PC-9 (cell line): ENCODE data around the gene PRC1. TPM values are rescaled to one million over a fixed set of nuclear protein-coding genes. Genes with fewer than 3 reads are reported as not detected.
"Not testable (repeated sequence)": the region's sequence is repeated elsewhere in the genome, so short reads cannot be mapped to it uniquely, and the experiment has no call there.

Experiments used
- BruUV-seq: library from RNA; stranded (reverse); fragments of 400-500 nt; replicated peaks from 2 replicates; lab custom pipeline; 2021; lab: Mats Ljungman, UMichigan
- CTCF ChIA-PET: fragments of 300-600 bp; sonication (Branson Sonifier 250); formaldehyde crosslinking; loops from one replicate; lab custom pipeline; 2022; ENCODE audit warnings: antibody characterized with exemption; lab: Charles Lee
- POLR2A ChIA-PET: fragments of 300-600 bp; sonication (Branson Sonifier 250); formaldehyde crosslinking; loops from one replicate; lab custom pipeline; 2022; ENCODE audit warnings: antibody characterized with exemption; ENCODE audit not compliant: unreplicated experiment; lab: Charles Lee
- DNase-seq, 2 experiments: peaks; one replicate each; pipeline versions ENCODE4 v3.0.0 to v3.0.0-alpha.2; 2015 to 2022; ENCODE audit warnings: mixed read lengths in 1 of 2
- H2AFZ ChIP-seq: fragments of 200-600 bp; sonication (generic); 2 replicates; pipeline ENCODE4 v1.8.1; 2017; ENCODE audit warnings: antibody characterized with exemption
- H3F3A ChIP-seq: fragments of 200-600 bp; sonication (generic); 2 replicates; pipeline ENCODE4 v1.8.1; 2017; ENCODE audit warnings: antibody characterized with exemption, mild to moderate bottlenecking, low read depth; ENCODE audit not compliant: insufficient read depth
- H3K27ac ChIP-seq: fragments of 200-600 bp; sonication (generic); 2 replicates; pipeline ENCODE4 v1.6.1; 2016; ENCODE audit warnings: mixed run types
- H3K27me3 ChIP-seq: fragments of 200-600 bp; sonication (generic); 2 replicates; pipeline ENCODE4 v1.6.1; 2016; ENCODE audit warnings: low read depth, mixed run types; ENCODE audit not compliant: insufficient read depth
- H3K36me3 ChIP-seq: fragments of 200-600 bp; sonication (generic); 2 replicates; pipeline ENCODE4 v1.6.1; 2016; ENCODE audit warnings: low read depth, mixed run types
- H3K4me1 ChIP-seq: fragments of 200-600 bp; sonication (generic); replicated peaks from 2 replicates; pipeline ENCODE4 v1.6.1; 2016; ENCODE audit warnings: mixed run types; ENCODE audit not compliant: insufficient read depth
- H3K4me2 ChIP-seq: fragments of 200-600 bp; sonication (generic); 2 replicates; pipeline ENCODE4 v1.6.1; 2017; ENCODE audit warnings: mixed run types
- H3K4me3 ChIP-seq: fragments of 200-600 bp; sonication (generic); 2 replicates; pipeline ENCODE4 v1.6.1; 2016; ENCODE audit warnings: mixed run types
- H3K79me2 ChIP-seq: fragments of 200-600 bp; sonication (generic); 2 replicates; pipeline ENCODE4 v1.6.1; 2017; ENCODE audit warnings: low read depth, mixed run types
- H3K9me2 ChIP-seq: fragments of 200-600 bp; sonication (generic); 2 replicates; pipeline ENCODE4 v1.8.1; 2017; ENCODE audit warnings: mild to moderate bottlenecking; ENCODE audit not compliant: insufficient read depth
- H3K9me3 ChIP-seq: fragments of 200-600 bp; sonication (generic); 2 replicates; pipeline ENCODE4 v1.8.1; 2016; ENCODE audit warnings: low read depth; ENCODE audit not compliant: insufficient read depth
- H4K20me1 ChIP-seq: fragments of 200-600 bp; sonication (generic); 2 replicates; pipeline ENCODE4 v1.8.1; 2017; ENCODE audit not compliant: insufficient read depth
- EZH2 ChIP-seq: fragments of 200-600 bp; sonication (generic); IDR thresholded peaks from 2 replicates; pipeline ENCODE4 v1.8.0; 2017; ENCODE audit warnings: antibody characterized with exemption, low read depth
- intact Hi-C: fragments of 100-400 bp; cut with micrococcal nuclease; formaldehyde crosslinking; loops from one replicate; pipeline ENCODE4 v1.10.0; 2022; ENCODE audit not compliant: unreplicated experiment
- total RNA-seq: library from RNA; stranded (reverse); gene quantifications from 2 replicates; pipeline ENCODE4 v1.2.3, GENCODE V29; 2021
- TF ChIP-seq, protein P1 (sequence below): fragments of 200-600 bp; sonication (generic); conservative IDR thresholded peaks from 2 replicates; pipeline ENCODE4 v1.6.1; 2017; ENCODE audit warnings: mixed run types, antibody characterized with exemption, mild to moderate bottlenecking, moderate library complexity

The PRC1 gene
- total RNA-seq, 1 experiment from 2014 or later, result 145 TPM

DNA sequence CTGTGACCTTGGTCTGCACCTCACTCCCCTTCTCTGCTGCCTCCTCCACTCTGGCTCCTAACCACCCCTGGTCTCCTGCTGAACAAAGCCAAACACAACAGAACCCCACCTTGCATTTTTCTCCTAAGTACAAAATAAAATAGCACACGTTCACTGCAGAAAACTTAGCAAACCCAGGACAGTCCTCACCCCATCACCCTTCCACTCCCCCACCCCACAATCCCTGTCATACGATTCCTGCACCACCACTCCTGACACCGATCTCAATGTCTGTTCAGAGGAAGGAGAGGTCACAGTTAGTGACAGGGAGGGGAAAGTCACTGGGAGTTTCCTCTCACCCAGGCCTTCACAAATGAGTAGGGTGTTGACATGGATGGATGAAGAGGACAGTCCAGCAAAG lies 23.8 kb upstream of the PRC1 start:
- intact Hi-C loops, result no loop called here
- POLR2A ChIA-PET, result interaction anchor here (0.7 kb wide), 1 partner anchor 30 kb away, joined by 16 read pairs; no protein-coding TSS in a partner anchor
- no peaks in the 10 kb centered on the region for H3K9me2 ChIP-seq
- no peaks in the 10 kb centered on the region for H3K9me3 ChIP-seq
- CTCF ChIA-PET, result no interaction called here
- peaks cover 20% of the 10 kb centered on the region for H3K4me1 ChIP-seq
- H3K36me3 ChIP-seq, result no peaks in the 10 kb centered on the region
- H3K27me3 ChIP-seq, result no peaks in the 10 kb centered on the region
- H3K4me3 ChIP-seq, result no peak overlapping the region
- no TSS peak for BruUV-seq
- no peak for TF ChIP-seq EZH2
- TF ChIP-seq, protein P1, sequence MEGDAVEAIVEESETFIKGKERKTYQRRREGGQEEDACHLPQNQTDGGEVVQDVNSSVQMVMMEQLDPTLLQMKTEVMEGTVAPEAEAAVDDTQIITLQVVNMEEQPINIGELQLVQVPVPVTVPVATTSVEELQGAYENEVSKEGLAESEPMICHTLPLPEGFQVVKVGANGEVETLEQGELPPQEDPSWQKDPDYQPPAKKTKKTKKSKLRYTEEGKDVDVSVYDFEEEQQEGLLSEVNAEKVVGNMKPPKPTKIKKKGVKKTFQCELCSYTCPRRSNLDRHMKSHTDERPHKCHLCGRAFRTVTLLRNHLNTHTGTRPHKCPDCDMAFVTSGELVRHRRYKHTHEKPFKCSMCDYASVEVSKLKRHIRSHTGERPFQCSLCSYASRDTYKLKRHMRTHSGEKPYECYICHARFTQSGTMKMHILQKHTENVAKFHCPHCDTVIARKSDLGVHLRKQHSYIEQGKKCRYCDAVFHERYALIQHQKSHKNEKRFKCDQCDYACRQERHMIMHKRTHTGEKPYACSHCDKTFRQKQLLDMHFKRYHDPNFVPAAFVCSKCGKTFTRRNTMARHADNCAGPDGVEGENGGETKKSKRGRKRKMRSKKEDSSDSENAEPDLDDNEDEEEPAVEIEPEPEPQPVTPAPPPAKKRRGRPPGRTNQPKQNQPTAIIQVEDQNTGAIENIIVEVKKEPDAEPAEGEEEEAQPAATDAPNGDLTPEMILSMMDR, result no peak
- H3K4me2 ChIP-seq, result no peak overlapping the region
- H3F3A ChIP-seq, result no peaks in the 10 kb centered on the region
- peaks cover 30% of the 10 kb centered on the region for H3K79me2 ChIP-seq
- no peak overlapping the region for H3K27ac ChIP-seq
- no peak for DNase-seq
- no peak overlapping the region for H2AFZ ChIP-seq
- H4K20me1 ChIP-seq, result no peaks in the 10 kb centered on the region

DNA sequence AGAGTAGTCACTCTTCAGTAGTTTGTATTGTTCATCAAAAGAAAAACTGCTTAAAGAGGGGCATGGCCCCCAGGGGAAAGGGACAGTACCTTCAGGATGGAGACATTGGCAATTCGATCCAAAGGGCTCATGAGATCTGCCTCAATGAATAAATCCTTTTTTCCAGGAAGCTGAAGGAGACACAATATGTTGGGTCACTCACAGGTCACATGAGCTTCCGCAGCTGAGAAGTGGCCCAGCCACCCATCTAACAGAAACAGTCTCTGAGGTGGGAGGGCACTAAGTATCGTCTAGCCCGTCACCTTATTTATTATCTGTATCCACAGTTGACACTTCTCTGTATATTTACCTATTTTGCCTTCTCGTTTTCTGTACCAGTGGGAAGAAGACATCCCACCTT lies 23.4 kb upstream of the PRC1 start:
- Histone ChIP-seq H3K27me3 (no peaks in the 10 kb centered on the region), H3K36me3 (no peaks in the 10 kb centered on the region), H4K20me1 (no peaks in the 10 kb centered on the region), H3K4me3 (no peak overlapping the region), H2AFZ (no peak overlapping the region), H3K4me1 (peaks cover 15% of the 10 kb centered on the region; the same call in 1 of the 2 replicates), H3K4me2 (no peak overlapping the region), H3K9me3 (no peaks in the 10 kb centered on the region), H3F3A (no peaks in the 10 kb centered on the region), H3K79me2 (peaks cover 30% of the 10 kb centered on the region), H3K9me2 (no peaks in the 10 kb centered on the region), H3K27ac (no peak overlapping the region)
- intact Hi-C loops, result no loop called here
- TF ChIP-seq, protein P1, result no peak
- TF ChIP-seq EZH2, result no peak
- DNase-seq, result no peak
- BruUV-seq, result no TSS peak
- POLR2A ChIA-PET, result no interaction called here
- CTCF ChIA-PET, result no interaction called here

DNA sequence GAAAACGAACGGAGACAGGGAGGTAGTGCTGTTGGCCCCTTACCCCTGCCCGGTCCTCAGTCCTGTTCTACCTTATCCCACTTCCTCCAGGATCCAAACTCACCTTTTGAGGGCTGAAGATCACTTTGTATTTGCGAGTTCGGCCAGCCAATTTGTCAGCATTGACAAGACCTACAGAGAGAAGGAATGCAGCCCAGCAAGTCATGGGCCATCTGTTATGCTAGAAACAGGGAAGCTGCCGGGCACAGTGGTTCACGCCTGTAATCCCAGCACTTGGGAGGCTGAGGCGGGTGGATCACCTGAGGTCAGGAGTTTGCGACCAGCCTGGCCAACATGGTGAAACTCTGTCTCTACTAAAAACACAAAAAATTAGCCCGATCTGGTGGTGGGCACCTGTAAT lies 19.4 kb upstream of the PRC1 start:
- H2AFZ ChIP-seq, H3K4me3 ChIP-seq, intact Hi-C loops, H3K79me2 ChIP-seq, POLR2A ChIA-PET, H3K27ac ChIP-seq, CTCF ChIA-PET, H3F3A ChIP-seq, H4K20me1 ChIP-seq, DNase-seq, BruUV-seq, H3K9me3 ChIP-seq, H3K4me2 ChIP-seq, H3K4me1 ChIP-seq, H3K27me3 ChIP-seq, H3K9me2 ChIP-seq, H3K36me3 ChIP-seq: not testable (repeated sequence)

DNA sequence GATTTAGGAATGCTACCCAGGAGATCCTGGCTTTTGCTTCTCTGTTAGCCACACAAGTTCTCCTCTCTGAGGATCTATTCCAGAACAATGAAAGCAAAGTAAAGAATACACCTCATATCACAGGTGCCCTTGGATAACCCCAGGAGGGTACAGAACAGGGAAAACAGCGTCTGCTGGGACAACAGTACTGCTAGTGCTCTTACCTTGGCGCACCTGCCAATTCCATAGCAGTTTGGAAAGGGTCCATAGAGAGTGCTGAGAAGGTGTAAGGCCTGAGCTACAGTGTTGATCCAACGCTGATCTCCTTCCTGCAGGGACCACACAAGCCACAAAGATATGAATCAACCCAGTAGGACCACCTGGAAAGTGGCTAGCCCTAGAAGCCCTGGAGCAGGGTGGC lies 12.9 kb upstream of the PRC1 start:
- Histone ChIP-seq H3K27me3 (no peaks in the 10 kb centered on the region), H3K9me3 (no peaks in the 10 kb centered on the region), H3K4me1 (no peaks in the 10 kb centered on the region), H2AFZ (no peak overlapping the region), H3K79me2 (no peaks in the 10 kb centered on the region), H3K9me2 (no peaks in the 10 kb centered on the region), H3F3A (no peaks in the 10 kb centered on the region), H4K20me1 (no peaks in the 10 kb centered on the region), H3K4me3 (no peak overlapping the region), H3K4me2 (no peak overlapping the region), H3K36me3 (0 out of 2 replicates have a peak, but pooled peaks cover 6% of the 10 kb centered on the region), H3K27ac (no peak overlapping the region)
- ChIA-PET CTCF (no interaction called here), POLR2A (interaction anchor here (0.6 kb wide), 2 partner anchors 1407 to 1929 kb away, joined by 4 to 11 read pairs; no protein-coding TSS in a partner anchor)
- TF ChIP-seq, protein P1, result no peak
- TF ChIP-seq EZH2, result no peak
- DNase-seq, result no peak
- BruUV-seq, result no TSS peak
- intact Hi-C loops, result no loop called here
